ENCODE measurements around the gene OR7G2.
"Not testable (repeated sequence)": the region's sequence is repeated elsewhere in the genome, so short reads cannot be mapped to it uniquely, and the experiment has no call there.

The OR7G2 gene

DNA sequence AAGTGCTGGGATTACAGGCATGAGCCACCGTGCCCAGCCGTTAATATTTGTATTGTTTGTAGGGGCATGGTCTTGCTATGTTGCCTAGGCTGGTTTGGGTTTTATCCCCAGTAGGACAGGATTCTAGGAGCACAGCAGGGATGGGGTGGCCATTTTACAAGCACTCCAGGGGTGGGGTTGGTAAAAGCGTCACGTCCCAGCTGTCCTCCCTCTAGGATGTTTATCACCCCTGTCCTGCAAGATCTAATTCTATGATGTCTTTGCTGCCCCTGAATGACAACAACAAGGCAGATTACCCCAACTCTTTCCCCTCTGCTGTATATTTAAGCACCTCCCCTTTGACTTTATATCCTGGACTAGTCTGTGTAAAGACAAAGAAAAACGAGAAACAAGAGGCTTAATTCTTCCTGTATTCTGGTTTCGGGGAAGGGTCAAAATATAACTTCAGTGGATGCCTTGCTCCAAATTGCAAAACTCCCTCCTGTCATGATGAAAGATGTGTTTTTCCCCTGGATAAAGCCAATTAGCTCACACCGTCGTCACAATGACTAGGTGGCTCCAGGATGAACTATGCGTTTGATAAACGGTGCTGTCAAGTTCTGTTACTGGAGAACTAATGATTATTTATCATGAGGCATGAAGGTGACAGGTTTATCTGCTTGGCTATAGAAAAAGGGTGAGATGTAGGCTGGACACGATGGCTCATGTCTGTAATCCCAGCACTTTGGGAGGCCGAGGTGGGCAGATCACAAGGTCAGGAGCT is 48.2 kb downstream of the OR7G2 start:
- no peak overlapping the region for H3K27ac ChIP-seq
- no peak overlapping the region for H3K4me3 ChIP-seq
- DNase-seq (ENCODE audit: low spot score) = no peak
- TF ChIP-seq, protein P1, sequence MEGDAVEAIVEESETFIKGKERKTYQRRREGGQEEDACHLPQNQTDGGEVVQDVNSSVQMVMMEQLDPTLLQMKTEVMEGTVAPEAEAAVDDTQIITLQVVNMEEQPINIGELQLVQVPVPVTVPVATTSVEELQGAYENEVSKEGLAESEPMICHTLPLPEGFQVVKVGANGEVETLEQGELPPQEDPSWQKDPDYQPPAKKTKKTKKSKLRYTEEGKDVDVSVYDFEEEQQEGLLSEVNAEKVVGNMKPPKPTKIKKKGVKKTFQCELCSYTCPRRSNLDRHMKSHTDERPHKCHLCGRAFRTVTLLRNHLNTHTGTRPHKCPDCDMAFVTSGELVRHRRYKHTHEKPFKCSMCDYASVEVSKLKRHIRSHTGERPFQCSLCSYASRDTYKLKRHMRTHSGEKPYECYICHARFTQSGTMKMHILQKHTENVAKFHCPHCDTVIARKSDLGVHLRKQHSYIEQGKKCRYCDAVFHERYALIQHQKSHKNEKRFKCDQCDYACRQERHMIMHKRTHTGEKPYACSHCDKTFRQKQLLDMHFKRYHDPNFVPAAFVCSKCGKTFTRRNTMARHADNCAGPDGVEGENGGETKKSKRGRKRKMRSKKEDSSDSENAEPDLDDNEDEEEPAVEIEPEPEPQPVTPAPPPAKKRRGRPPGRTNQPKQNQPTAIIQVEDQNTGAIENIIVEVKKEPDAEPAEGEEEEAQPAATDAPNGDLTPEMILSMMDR (IDR thresholded peaks at IDR 0.05) = no peak

DNA sequence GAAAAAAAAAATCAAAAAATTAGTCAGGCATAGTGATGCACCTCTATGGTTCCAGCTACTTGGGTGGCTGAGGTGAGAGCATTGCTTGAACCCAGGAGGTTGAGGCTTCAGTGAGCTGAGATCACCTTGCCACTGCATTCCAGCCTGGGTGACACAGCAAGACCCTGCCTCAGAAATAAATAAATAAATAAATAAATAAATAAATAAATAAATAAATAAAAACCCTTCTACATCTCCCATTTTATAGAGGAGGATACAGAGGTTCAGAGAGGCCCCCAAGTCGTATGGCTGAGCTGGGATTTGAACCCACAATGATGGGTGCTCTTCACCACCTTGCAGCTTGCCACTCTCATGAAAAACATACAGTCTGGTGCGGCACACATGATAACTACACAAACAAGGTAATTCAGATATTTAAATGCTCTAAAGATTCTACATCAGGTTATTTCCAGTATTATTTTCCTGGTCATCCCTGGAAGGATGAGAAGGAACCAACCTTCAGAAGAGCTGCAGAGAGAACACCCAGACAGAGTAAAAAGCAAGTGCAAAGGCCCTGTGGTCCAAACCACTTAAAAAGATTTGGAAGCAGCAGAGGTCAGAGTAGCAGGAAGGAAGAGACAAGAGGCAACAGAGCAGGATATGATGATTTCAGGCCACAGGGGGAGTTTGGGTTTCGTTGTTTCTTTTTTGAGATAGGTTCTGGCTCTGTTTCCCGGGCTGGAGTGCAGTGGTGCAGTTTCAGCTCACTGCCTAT is 49.6 kb downstream of the OR7G2 start:
- no peak overlapping the region for H3K27ac ChIP-seq
- H3K4me3 ChIP-seq = no peak overlapping the region
- TF ChIP-seq, protein P1 (IDR thresholded peaks at IDR 0.05) = no peak
- DNase-seq (ENCODE audit: low spot score) = no peak

DNA sequence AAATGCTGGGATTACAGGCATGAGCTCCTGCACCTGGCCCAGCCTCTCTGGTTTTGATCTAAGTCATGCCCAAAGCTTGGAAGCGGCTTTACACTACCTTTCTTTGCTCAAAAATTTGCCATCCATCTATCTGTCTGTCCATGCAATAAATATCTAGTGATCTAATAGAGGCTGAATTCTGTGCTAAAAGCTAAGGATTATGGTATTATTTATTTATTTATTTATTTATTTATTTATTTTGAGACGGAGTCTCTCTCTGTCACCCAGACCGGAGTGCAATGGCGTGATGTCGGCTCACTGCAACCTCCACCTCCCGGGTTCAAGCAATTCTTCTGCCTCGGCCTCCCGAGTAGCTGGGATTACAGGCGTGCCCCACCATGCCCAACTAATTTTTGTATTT is 51.1 kb downstream of the OR7G2 start:
- H3K27ac ChIP-seq; DNase-seq (ENCODE audit: low spot score); H3K4me3 ChIP-seq: not testable (repeated sequence)

DNA sequence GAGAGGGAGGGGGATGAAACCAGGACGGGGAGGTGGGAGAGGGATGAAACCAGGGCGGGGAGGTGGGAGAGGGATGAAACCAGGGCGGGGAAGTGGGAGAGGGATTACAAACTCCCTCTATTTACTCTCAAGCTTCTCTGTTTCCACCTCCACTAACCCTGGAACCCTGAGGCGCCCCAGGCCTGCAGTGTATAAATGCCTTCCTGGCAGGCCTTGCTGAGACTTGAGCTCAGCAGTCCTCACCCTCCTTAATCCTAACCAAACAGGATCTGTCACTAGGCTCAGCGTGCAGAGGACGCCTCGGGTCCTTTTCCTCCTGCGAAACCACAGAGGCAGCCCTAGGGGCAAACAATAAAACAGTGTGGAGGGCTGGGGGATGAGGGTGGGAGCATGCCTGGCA is 52.5 kb downstream of the OR7G2 start:
- DNase-seq (ENCODE audit: low spot score) = no peak
- Histone ChIP-seq H3K27ac (no peak overlapping the region), H3K4me3 (no peak overlapping the region)
- TF ChIP-seq, protein P1 (IDR thresholded peaks at IDR 0.05) = no peak

DNA sequence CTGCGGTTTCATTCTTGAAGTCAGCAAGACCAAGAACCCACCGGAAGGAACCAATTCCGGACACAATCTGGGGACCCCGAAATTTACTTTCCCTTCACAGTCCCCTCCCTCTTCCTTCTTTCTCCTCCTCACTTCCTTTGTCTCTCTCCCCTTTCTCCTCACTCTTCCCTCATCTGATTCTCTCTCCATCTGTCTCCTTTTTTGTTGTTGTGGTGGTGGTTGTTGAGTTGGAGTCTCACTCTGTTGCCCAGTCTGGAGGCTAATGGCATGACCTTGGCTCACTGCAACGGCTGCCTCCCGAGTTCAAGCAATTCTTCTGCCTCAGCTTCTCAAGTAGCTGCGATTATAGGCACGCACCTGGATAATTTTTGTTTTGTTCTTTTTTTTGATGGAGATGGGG is 53.1 kb downstream of the OR7G2 start:
- Histone ChIP-seq H3K4me3 (no peak overlapping the region), H3K27ac (no peak overlapping the region)
- no peak for DNase-seq (ENCODE audit: low spot score)
- TF ChIP-seq, protein P1 (IDR thresholded peaks at IDR 0.05) = no peak

DNA sequence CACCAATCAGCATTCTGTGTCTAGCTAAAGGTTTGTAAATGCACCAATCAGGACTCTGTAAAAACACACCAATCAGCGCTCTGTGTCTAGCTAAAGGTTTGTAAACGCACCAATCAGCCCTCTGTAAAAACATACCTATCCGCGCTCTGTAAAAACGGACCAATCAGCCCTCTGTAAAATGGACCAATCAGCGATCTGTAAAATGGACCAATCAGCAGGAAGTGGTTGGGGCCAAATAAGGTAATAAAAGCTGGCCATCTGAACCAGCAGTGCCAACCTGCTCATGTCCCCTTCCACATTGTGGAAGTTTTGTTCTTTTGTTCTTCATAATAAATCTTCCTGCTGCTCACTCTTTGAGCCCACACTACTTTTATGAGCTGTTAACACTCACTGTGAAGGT is 53.6 kb downstream of the OR7G2 start:
- not testable (repeated sequence) for H3K4me3 ChIP-seq; DNase-seq (ENCODE audit: low spot score)

DNA sequence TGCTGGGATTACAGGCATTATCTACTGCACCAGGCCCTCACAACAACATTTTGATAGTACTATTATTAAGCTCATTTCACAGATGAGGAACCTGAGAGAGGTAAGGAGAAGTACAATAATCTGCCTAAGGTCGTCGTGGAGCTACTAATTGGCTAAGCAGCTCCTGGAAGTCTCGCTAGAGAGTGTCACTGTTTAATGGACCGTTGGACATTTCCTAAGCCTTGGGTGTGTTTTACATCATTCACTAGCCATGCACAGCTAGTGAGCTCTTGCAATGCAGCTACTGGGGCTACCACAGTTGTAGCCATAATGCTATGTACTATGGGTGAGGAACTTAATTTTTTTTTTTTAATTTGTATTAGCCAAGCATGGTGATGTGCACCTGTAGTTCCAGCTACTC is 54.4 kb downstream of the OR7G2 start:
- DNase-seq (ENCODE audit: low spot score) = no peak
- no peak overlapping the region for H3K4me3 ChIP-seq
- TF ChIP-seq, protein P1 (IDR thresholded peaks at IDR 0.05) = no peak
- no peak overlapping the region for H3K27ac ChIP-seq

More for the DNA sequence above, 53.6 kb downstream of the OR7G2 start:
- not testable (repeated sequence) for H3K27ac ChIP-seq

All from coronary artery (tissue), 2 donors.